Measurements from ENCODE around the gene DPP8.
"Not testable (repeated sequence)": the region's sequence is repeated elsewhere in the genome, so short reads cannot be mapped to it uniquely, and the experiment has no call there.

The DPP8 gene

DNA sequence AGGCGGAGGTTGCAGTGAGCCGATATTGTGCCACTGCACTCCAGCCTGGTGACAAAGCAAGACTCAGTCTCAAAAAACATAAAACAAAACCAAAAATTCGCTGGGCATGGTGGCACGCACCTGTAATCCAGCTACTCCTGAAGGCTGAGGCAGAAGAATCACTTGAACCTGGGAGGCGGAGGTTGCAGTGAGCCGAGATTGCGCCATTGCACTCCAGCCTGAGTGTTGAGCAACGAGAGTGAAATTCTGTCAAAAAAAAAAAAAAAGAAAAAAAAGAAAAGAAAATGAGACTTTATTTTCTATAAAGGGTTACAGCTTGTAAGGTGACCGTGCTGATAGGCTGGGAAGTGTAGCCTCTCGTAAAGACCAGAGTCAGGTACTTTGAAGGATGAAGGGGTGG lies 6.7 kb upstream of the DPP8 start:
- DNase-seq (ENCODE audit: low read depth) = no peak

DNA sequence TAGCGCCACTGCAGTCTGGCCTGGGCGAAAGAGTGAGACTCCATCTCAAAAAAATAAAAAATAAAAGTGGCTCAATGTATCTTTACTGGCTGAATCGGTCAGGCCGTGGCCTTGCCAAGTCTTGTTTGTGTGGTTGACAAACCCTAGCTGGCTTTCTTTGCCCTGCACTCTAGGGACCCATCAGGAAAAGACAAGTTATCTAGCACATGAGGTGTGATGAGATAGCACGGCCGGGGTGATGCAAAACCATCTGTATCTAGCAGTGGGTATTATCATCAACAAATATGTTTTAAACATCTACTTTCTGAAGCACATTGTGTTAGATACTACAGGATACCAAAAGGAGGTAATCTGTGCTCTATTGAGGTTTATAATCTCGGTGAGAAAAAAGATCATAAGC lies 3.9 kb upstream of the DPP8 start:
- no peak for DNase-seq (ENCODE audit: low read depth)

DNA sequence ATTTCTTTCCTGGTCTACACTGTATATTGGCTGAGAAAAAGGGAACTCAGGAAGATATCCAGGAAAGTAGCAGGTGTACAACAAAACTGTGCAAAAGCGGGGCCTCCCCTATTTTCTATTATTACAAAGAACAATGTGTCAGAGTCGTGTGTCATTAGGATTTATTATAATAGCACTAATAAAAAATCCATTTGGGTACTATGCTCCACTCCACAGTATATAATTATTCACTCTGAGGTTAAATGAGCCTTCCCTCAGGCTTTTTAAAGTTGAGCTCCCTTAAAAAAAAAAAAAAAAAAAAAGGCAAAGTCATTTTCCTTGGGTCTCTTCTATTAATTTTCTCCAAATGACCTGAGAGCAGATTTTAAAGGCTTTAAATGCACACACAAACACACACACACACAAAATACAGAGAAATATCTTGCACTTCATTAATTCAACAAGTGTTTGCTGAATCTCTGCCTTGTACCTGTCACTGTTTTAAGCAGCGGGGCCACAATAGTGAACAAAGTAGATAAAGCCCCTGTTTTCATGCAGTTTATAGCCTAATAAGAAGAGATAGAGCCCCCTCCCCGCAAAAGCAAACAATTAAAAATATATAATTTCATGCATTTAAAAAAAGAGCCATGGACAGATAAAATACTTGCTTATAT lies 1.3 kb upstream of the DPP8 start:
- DNase-seq (ENCODE audit: low read depth) = no peak

DNA sequence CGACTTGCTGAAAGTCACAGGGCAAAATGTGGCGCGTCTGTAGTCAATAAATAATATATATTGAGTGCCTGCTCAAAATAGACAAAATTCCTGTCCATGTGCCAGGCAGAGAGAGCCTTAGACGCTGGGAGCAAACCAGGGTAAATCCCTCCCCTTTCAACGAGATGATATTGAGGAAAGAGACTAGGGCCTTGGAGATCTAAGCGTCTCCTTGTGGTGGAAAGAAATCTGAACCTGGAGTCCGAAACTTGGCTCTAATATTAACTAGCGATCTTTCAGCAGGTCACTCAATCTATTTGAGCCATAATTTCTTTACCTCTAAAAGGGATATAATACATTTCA lies 348 bp upstream of the DPP8 start:
- no peak for DNase-seq (ENCODE audit: low read depth)

DNA sequence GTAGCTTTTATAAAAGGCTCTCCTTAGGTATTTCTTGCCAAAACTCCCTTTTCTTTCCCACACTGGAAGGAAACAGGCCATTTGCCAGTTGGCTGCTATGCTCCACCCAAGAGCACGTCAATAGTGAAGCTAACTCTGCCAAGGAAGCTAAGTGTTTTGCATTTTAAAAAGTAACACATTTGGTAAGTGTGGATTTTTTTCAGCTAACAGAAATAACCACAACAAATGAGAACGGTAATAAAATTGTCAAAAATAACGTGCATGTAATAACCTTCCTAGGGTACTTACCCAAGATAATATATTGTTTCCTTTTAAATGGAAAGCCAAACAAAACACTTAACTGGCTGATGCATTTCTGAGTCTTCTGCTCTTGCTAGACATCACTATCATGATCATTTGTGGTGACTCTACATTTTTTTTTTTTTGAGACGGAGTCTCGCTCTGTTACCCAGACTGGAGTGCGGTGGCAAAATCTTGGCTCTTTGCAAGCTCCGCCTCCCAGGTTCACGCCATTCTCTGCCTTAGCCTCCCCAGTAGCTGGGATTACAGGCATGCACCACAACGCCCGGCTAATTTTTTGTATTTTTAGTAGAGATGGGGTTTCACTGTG lies 4.6 kb downstream of the DPP8 start:
- no peak for DNase-seq (ENCODE audit: low read depth)

DNA sequence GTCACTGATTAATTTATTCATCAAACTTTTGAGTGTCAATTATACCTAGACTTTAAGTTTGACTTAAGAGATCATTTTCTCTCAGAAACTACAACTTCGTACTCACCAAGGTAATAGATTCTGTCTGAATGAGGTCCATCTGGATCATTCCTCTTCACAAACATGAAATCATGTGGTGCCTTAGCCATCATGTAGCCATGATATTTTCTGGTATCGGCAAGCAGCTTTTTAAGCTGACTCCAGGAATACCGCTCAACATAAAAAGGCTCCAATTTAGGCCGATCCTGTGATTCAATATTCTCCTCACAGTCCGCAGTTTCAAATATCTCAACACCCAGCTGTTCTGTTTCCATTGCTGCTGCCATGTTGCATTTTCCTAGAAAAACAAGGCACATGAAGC lies 5.3 kb downstream of the DPP8 start:
- DNase-seq (ENCODE audit: low read depth) = no peak

DNA sequence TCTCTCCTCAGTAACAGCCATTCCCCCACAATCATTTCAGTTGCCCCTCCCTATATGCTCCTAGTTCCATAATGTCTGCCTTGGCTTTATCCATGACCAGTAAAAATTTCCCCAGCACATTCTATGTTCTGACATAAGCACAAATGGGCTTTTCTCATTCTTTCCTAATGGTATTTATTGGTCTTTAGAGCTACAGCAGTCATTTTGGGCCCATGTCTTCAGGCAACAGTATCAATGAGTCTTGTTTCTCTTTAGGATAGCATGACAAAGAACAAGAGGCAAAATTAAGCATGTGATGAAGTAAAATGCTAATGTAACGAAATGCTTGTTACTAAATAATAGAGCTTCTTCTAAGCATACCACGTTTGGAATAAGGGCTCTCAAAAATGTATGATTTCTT lies 8.2 kb downstream of the DPP8 start:
- DNase-seq (ENCODE audit: low read depth) = no peak

DNA sequence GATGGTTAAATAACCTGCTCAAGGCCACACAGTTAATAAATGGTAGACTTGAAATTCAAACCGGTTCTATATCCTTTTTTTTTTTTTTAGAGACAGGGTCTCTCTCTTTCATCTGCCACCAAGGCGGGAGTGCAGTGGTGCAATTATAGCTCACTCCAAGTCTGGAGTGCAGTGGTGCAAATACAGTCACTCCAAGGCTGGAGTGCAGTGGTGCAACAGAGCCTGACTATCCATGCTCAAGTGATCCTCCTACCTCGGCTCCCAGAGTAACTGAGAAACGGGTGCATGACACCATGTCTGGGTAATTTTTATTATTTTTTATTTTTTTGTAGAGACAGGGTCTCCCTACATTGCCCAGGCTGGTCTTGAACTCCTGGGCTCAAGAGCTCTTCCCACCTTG lies 23.4 kb downstream of the DPP8 start:
- DNase-seq (ENCODE audit: low read depth) = no peak

DNA sequence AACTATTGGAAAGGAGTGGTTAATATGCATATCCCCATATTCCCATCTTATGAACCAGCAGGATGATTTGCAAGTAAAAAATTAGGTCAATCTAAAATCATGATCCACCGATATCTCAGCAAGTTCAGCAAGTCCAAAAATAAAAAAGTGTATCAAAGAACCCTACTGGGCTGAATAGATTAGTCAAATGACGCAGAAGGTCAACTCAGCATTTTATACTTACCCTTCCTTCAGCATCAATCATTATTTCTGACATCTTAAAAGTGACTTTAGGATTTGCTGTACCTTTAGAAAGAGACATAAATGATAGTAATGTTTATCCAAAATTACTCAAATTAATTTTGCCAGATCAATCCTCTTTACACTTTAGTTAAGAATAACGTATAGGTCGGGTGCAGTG lies 32.6 kb downstream of the DPP8 start:
- no peak for DNase-seq (ENCODE audit: low read depth)

DNA sequence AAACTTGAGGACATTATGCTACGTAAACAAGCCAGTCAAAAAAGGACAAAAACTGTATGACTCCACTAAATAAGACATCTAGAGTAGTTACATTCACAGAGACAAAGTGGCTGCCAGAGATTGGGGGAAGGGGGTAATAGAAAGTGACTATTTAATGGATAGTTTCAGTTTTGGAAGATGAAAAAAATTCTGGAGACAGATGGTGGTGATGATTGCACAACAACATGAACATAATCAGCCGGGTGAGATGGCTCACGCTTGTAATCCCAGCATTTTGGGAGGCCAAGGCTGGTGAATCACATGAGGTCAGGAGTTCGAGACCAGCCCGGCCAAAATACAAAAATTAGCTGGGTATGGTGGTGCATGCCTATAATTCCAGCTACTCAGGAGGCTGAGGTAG lies 40.6 kb downstream of the DPP8 start:
- DNase-seq (ENCODE audit: low read depth) = no peak

DNA sequence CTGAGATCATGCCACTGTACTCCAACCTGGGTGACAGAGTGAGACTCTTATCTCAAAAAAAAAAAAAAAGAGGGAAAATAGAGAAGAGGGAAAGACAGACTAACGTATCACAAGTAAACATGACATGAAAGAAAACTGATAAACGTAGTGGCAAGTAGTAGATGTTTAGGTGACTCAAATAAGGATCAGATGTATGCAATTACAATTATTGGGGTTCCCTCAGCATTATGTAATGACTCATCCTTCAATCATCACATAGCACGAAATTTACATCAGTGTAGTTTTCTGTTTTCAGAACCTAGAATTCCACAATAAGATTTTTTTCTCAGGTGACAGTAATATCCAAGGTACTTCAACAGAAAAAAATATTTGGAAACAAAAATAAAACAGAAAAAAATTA lies 46.6 kb downstream of the DPP8 start:
- no peak for DNase-seq (ENCODE audit: low read depth)

DNA sequence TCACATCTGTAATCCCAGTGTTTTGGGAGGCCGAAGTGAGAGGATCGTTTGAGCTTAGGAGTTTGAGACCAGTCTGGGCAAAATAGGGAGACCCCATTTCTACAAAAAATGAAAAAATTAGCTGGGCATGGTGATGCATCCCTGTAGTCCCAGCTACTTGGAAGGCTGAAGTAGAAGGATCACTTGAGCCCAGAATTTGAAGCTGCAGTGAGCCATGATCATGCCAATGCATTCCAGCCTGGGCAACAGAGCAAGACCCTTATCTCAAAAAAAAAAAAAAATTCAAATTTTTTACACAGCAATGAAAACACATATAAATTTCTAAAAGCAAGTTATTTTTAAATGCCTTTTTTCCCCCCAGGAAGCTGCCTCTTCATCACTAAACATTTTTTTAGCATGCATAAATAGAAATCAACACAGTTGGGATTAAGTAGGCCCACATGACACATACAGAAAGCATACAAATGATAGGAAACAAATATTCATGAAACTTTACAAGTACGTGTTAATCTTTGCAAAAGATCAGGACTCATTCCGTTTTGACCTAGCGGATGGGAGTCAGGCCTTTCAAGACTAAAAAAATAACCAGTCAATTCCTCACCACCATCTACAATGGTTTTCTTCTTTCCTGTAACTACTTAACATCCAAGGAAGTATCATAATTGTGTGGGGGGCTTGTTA lies 49.1 kb downstream of the DPP8 start:
- DNase-seq (ENCODE audit: low read depth) = no peak

DNA sequence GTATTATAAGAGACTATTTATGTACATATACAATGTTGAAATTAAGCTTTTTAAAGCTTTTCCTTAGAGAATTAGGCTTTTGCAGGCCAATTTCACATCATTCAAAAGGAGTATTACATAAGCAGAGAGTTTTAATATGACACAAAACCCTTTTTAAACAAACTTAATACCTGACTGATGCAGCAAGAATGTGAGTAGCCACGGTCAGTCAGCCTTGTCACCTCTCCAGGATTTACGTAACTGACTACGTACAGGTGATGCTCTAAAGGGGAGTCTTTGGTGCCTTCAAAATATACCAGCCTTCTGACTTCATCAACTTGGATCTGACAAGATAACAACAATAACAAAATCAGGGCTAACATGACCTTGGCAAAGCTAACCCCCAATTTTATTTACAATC lies 50.6 kb downstream of the DPP8 start:
- no peak for DNase-seq (ENCODE audit: low read depth)

DNA sequence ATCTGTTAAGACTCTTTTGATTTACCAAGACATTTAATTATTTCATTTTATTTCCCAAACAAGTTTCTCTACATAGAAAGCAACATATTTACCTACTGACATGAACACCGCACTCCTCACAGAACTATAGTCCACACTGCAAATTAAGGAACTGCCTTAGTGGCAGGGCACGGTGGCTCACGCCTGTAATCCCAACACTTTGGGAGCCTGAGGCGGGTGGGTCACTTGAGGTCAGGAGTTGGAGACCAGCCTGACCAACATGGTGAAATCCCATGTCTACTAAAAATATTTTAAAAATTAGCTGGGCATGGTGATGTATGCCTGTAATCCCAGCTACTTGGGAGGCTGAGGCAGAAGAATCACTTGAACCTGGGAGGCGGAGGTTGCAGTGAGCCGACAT lies 54.4 kb downstream of the DPP8 start:
- DNase-seq (ENCODE audit: low read depth) = not testable (repeated sequence)

DNA sequence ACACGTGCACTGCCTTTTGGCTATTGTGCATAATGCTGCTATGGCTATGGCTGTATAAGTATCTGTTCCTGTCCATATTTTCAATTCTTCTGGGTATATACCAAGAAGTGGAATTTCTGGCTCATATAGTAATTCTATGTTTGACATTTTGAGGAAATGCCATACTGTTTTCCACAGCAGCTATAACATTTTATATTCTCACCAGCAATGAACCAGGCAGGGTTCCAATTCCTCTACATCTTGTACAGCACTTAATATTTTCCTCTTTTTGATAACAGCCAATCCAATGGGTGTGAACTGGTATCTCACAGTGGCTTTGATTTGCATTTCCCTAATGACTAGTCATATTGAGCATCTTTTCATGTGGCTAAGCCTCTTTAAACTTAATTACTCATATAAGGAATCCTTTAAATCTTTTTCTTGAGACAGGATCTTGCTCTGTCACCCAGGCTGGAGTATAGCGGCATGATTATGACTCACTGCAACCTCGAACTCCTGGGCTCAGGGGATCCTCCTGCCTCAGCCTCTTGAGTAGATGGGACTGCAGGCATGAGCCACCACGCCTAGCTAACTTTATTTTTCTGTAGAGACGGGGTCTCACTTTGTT lies 56.6 kb downstream of the DPP8 start:
- no peak for DNase-seq (ENCODE audit: low read depth)

DNA sequence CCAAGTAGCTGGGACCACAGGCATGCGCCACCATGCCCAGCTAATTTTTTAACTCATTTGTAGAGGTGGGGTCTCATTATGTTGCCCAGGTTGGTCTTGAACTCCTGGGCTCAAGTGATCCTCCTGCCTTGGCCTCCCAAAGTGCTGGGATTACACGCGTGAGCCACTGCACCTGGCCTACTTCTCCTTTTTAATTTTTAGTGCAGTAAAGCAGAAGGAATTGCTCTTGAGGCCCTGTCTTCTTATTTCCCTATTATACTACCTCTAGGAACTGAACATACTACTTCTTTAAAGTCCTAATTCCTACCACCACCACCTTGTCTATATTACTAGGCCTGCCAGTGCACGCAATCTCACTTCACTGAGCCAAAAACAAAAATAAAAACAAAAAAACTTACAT lies 62.2 kb downstream of the DPP8 start:
- not testable (repeated sequence) for DNase-seq (ENCODE audit: low read depth)

DNA sequence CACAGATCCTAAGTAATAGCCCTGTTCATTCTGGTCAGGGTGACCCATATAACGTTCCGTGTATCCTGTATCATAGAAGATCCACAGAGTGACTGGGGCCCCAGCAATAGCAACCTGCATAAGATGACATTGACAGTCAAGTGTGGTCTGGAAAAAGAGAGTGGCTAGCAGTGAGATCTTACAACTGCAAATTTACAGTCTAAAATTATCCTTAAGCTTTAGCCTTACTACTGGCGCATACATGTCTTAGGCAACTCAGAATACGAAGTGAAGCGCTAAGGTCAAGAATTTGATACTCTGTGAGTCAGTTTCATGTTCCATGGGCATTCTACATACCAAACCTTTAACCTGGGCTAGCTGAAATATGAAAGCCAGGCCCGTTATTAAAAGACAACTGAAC lies 65.5 kb downstream of the DPP8 start:
- DNase-seq (ENCODE audit: low read depth) = no peak

DNA sequence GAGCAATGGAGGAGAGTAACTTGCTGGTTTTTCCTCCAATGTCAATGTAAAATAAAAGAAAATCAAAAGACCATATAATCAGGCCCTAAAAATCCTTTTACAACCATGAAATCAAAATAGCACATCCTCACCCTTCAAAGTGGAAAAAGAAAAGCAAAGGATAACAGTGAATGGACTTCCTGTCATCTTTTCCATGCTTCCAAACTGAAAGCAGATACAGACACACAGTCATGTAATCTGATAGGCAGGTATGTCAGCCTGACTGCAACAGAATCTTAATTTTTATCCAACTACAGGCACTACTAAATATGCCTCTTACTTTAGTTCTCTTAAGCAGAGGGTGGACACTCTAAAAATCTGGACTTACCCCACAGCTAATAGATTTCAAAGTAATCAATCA lies 66.9 kb downstream of the DPP8 start:
- DNase-seq (ENCODE audit: low read depth) = no peak

DNA sequence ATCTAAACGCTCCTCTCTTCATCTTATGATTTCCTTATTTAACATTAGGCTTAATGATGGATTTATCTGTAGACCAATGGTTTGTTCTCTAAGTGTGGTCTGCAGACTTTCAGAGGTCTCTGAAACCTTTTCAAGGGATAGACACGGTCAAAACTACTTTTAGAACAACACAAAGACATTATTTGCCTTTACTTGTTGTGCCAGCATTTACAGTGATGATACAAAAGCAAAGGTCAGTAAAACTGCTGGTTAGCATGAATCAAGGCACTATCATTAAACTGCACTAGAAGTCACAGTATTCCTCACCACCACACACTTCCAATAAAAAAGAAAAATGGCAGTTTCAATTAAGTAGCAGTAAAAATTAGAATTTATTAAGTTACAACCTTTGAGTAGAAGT lies 70.3 kb downstream of the DPP8 start:
- no peak for DNase-seq (ENCODE audit: low read depth)

DNA sequence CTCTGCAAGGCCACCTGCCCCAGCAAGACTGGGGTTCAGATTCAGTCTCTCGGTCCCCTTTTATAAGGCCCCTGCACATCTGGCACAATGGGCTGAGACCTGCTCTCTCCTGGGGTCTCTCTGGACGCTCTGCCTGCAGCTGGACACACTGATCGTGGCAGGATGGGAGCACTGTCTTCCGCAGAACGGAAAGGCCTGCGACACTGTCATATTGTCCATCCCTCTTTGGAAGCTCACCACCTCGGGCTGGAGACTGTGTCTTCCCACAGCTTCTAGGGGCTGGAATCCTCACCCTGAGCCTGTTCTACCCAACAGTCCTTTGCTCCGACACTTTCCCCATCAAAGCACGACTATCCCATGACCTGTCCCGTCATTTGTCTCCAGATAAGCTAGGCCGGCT lies 83.3 kb downstream of the DPP8 start:
- no peak for DNase-seq (ENCODE audit: low read depth)

DNA sequence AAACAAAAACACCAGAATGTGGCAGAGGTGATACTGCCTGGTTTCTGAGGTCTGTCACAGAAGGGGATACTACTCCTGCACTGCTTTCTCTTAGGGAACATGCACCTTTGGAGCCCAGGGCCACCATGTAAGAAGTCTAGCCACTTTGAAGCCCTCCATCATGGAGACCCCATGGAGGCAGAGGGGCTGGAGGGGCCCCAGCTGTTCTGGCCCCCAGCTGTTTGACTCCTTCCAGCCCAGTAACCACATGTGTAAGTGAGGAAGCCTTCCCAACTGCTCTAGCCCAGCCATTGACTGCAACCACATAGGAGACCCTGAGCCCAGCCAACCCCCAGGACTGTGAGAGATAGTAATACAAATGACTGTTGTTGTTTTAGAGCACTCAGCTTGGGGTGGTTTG lies 85.8 kb downstream of the DPP8 start:
- no peak for DNase-seq (ENCODE audit: low read depth)

DNA sequence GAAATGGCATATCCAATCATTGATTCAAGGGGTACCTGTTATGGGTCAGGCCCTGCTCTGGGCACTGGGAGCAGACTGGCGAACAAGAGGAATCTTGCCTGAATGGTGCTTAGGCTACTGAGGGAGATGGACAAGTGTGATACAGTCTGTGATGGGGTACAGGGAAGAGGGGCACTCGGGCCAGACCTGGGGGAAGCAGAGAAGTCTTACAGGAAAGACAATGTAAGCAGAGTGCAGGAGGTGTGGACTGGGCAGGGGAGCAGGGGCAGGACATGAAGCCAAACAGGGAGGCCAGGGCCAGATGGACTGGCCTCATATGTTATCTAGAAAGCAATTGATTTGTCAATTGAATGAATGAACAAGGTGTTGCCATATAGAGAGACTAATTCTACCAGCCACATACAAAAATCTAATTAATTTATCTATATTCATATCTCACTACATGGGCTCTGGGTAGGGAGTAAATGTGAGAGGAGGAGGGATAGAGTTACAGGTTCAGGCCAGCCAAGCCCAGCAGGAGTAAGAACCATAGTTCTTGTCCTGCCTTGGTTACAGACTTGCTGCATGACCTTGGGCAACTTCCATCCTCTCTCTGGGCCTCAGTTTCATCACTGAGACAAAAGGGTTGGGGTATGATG lies 91.2 kb downstream of the DPP8 start:
- no peak for DNase-seq (ENCODE audit: low read depth)

DNA sequence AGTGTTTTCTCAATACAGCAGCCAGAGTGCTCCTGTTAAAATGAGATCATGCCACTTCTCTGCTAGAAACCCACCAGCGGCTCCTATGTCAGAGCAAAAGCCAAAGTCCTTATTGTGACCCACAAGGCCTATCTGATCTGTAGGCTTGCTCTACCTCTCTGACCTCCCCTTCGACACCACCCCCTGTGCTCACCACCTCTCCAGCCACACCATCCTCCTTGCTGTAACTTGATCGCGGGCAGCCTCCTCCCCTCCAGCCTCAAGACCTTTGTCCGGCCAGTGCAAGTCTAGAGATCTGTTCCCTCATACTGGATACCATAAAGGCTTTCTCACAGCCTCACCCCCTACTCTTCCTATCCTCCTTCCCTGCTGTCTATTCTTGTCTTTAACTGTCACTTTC lies 92.8 kb downstream of the DPP8 start:
- no peak for DNase-seq (ENCODE audit: low read depth)

Data from activated T-helper 9 cell treated with anti-CD3 and anti-CD28 coated beads, Interleukin-2, amount 50 U/mL, for 16 hours (primary cell).